Stimulated activated CD8-positive, alpha-beta memory T cell treated with anti-CD3 and anti-CD28 coated beads, Interleukin-7, amount 100 ng/mL, for 1 hour (primary cell): Measurements from ENCODE around the gene HERC6.
"Not testable (repeated sequence)": the region's sequence is repeated elsewhere in the genome, so short reads cannot be mapped to it uniquely, and the experiment has no call there.

Experiments
- DNase-seq, 2 donors: peaks; one replicate each; pipeline ENCODE4 v3.0.0-alpha.2; 2020; ENCODE audit warnings: low read depth in 2 of 2

HERC6 gene

DNA sequence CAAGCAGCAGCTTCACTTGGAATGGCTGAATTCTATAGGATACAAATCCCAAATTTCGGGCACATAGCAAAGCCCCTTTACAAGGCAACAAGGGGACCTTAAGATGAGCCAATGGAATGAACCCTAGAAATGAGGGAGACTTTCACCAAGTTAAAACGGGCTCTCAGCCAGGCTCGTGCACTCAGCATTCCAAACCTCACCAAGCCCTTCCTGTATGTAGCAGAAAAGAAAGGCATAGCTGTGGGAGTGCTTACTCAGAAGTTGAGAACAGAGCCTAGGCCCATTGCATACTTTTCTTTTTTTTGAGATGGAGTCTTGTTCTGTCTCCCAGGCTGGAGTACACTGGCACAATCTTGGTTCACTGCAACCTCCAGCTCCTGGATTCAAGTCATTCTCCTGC, 67.5 kb downstream of the HERC6 start:
- DNase-seq, result no peak

DNA sequence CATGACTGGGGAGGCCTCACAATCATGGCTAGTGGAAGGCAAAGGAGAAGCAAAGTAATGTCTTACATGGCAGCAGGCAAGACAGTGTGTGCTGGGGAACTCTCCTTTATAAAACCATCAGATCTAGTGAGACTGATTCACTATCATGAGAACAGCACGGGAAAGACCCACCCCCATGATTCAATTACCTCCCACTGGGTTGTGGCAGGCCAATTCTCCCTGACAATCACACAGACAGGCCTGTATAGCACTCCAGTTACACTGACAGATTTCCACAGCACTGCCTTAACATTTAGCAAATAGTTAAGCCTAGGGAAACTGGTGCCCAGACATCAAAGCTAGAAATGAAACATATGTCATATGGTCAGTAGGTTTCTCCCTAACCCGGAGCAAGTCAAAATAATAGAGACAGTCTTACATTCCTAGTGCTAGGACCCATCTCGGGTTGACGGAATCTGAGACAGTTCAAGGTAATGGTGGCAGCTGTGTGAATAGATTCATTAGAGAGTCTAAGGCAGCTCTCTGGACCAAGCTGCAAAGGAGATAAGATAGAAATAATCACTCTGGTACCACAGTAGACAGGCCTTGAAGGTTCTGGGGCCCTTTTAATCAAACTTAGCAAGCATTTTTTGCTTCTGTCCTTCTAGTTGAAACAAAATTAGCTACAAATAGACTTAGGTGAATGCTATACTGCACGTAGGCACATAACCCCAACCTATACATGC, 68.9 kb downstream of the HERC6 start:
- DNase-seq, result no peak

DNA sequence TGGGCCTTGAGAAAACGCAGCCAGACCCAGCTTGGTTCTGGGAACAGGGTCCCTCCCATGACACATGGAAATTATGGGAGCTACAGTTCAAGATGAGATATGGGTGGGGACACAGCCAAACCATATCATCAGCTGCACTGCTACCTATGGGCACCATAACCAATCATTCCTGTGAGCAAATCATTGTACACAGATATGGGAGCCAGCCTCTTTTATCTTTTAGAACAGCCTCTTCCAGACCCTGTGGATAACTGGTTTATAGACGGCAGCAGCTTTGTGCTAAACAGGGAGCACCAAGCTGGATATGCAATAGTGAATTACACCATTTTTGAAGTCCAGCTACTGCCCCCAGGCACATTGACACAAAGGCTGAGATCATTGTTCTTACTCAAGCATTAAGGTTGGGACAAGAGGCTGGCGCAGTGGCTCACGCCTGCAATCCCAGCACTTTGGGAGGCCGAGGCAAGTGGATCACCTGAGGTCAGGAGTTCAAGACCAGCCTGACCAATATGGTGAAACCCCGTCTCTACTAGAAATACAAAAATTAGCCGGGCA, 69.6 kb downstream of the HERC6 start:
- not testable (repeated sequence) for DNase-seq

GRCh38 chr4:88448889-88449288, 70.2 kb downstream of the HERC6 start:
- DNase-seq, result no peak

- no peak for DNase-seq
Observed at GRCh38 chr4:88449290-88449689, 70.6 kb downstream of the HERC6 start.

DNA sequence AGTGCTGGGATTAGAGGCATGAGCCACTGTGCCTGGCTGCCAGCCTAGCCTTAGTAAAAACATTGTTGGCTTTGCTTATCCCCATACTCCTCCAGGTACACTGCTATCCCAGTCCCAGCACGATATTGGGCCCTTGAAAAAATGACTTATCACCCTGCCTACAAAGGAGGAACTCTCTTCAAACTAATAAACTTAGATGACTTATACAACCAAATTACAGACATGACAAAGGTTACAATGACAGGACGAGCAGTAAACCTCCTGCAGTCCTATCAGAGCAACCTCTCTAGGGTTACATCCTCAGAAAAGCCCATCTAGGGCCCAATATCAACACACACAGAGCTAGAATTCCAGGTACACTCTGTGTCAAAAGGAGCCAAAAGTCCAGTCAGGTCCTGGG, 72.6 kb downstream of the HERC6 start:
- no peak for DNase-seq

DNA sequence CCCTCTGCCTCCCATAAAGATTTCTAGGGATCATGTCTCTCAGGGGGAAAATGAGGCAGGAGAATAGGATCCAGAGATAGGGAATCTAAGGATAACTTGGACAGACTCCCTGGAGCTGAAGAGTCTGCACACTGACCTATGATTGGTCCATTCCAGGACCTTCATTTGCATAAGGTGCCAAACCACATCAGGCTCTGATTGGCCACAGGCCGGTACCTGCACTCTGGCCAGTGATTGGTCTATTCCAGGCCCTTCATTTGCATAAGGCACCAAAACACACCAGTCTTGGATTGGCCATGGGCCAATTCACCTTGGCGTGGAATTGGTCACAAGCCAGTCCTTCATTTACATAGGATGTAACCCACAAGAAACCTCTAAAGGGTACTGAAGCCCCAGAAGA, 74.3 kb downstream of the HERC6 start:
- no peak for DNase-seq

DNA sequence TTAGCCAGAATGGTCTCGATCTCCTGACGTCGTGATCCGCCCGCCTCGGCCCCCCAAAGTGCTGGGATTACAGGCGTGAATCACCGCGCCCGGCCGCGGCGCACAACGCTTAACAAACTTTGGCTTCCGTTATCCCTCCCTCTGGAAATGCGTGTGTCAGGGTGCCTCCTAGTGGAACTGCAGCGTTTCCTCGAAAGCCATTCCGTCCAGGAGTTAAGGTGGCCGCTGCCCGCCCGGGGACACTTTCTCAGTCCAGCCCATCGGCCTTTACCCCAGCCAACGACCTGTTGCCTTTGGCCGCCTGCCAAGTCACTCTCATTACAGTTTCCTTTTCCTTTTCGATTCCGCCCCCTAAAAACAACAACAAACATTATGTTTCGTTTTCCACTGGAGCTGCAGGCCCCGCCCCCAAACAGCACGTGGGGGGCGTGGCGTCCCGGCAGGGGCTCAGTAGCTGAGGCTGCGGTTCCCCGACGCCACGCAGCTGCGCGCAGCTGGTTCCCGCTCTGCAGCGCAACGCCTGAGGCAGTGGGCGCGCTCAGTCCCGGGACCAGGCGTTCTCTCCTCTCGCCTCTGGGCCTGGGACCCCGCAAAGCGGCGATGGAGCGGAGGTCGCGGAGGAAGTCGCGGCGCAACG, 78.1 kb downstream of the HERC6 start, which contains the start of gene HERC5:
Gene HERC5 (plus strand): TSS at position 450 of the 637 bp plus-strand sequence. CDS start 151 bp downstream, at position 601.
- peak; percentile 79 to 86 for DNase-seq

DNA sequence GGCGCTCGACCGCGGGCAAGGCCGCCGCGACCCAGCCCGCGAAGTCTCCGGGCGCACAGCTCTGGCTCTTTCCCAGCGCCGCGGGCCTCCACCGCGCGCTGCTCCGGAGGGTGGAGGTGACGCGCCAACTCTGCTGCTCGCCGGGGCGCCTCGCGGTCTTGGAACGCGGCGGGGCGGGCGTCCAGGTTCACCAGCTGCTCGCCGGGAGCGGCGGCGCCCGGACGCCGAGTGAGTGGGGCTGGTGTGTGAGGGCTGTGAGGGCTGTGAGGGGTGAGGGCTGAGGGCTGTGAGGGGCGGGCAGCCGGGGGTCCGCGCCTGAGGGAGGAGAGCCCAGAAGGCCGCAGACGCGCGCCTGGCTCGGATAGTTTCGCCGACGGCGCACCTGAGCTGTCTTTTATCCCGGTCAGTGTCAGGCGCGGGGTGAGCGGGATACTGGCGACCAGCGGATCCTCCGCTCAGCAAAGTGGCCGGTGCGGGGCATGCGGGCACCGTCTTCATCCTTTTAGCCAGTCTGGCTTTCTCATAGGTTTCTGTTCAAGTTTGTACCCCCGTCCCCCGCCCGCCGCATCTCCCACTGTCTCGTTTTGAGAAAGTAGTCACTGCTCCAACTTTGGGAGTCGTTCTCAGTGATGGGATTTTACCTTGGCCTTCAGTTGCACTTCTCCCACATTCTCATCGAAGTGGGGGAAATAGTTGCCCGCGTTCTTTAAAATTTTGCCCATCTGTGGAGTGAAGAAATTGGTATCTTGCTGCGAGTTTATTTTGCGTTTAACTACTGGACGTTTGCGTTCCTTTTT, 78.9 kb downstream of the HERC6 start:
- DNase-seq, result no peak

DNA sequence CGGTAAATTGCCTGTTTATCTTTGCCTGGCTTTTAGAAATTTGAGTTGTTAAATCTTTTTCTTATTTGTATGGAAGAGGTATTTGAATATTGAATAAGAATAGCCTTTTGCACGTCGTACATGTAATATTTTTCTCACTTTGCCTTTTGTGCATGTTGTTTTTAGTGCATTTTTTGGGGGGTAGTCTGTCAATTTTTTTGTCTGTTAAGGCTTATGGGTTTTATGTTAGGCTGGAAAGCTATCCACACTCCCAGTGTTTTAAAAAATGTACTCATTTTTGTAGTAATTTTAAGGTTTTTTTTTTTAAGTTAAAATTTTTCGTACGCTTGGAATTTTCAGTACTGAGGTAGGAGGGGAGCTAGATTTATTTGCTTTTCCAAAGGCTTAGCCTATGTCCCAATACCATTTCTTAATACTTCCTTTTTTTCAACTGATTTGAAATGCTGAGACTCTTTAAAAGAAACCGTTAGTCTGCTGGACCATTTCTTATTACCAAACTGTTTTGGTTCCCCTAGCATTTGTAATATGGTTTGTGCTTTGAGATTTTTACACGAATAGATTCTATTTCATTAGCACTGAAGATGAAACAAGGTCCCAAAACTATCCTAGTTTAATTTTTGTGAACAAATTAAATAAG, 79.6 kb downstream of the HERC6 start:
- no peak for DNase-seq

- DNase-seq, result no peak
Observed at GRCh38 chr4:88465653-88466192, 87.1 kb downstream of the HERC6 start.

DNA sequence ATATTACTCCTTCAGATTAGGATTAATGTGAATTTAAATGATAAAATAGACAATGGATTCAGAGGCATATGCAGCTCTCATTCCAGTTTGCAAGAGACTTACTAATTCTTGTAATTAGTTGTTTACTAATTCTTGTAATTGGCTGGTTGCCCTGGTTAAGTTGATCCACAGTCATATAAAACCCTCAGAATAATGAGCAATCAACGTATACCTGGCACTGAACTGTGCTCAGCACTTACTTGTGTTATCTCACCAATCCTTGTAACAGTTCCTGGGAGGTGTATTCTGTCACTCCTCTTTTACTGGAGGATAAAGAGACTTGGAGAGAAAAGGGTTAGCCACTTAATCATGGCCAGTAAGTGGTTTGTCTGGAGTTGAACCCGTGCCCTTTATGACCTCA, 88.7 kb downstream of the HERC6 start:
- DNase-seq, result no peak

- no peak for DNase-seq
Observed at GRCh38 chr4:88477229-88477860, 98.7 kb downstream of the HERC6 start.

- no peak for DNase-seq
Observed at GRCh38 chr4:88478247-88478646, 99.6 kb downstream of the HERC6 start.

DNA sequence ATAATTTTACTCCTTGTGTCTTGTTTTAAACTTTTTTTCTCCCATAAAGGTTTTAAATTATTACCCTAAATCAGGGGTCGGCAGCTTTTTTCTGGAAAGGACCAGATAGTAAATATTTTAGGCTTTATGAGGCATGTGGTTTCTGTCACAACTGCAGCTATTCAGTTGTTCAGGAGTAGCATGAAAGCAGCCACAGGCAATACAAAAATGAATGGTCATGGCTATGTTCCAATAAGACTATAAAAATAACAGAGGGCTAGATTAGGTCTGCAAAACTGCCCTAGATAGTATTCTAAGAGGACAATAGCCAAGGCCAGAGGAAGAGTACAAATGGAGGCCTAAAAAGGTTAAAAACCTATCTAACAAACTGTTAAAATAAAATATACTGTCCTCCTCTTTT, 102.9 kb downstream of the HERC6 start:
- DNase-seq, result no peak

DNA sequence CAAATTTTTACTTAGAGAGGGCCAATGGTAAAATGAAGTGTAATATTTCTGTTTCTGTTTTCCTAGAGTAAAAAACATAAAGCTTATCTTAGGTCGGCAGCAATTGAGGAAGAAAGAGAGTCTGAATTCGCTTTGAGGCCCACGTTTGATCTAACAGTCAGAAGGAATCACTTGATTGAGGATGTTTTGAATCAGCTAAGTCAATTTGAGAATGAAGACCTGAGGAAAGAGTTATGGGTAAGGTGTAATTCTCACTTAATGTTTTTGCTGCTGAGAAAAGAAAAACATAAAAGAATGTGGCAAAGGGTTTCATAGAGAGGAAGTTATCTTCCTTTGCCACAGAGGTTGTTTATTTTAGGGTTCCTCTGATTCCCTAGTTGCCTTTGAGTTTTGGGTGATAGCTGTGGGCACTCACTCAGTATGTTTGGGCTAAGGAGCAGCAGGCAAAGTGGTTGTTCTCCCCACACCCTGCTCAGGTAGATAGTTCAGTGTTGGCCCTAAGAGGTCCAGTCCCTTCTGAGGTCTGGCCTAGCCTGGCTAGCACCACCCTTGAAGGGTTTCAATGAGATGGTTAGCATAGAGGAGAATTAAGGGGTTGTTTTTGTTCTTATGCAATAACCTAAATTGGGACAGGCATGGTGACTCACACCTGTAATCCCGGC, 110.6 kb downstream of the HERC6 start:
- no peak for DNase-seq
